ENCODE data around the gene APMAP.
"Not testable (repeated sequence)": the region's sequence is repeated elsewhere in the genome, so short reads cannot be mapped to it uniquely, and the experiment has no call there.

Gene APMAP

GRCh38 chr20:24938498-24938897 is 54.1 kb downstream of the APMAP start:
- Histone ChIP-seq H3K36me3 (ENCODE audit: control insufficient read depth, low read depth, low read length) (no peaks in the 10 kb centered on the region), H3K27ac (ENCODE audit: low read length) (no peak overlapping the region), H3K4me1 (ENCODE audit: control insufficient read depth, low read depth, low read length) (no peaks in the 10 kb centered on the region), H3K27me3 (ENCODE audit: control insufficient read depth, insufficient read depth, low read length) (no peaks in the 10 kb centered on the region), H3K4me3 (ENCODE audit: low read length) (no peak overlapping the region), H3K9ac (ENCODE audit: low read length) (no peak overlapping the region), H3K9me3 (ENCODE audit: control insufficient read depth, low read depth, low read length) (peaks cover 6% of the 10 kb centered on the region)

DNA sequence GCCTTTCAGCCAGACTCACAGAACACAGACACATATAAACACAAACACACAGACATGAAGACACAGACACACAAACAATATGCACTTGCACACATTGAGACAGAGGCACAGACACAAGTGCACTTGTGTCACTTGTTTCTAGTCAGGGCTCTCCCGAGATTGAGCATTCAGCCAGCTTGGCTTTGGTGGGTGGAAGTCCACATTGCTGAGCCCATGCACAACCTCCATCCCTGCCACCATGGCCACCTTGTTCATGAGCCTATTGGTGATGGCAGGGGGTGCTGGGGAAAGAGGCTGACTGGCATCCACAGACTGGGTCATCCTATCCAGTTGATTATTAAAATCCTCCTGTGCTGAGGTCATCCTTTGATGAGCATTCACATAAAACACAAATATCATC is 55.0 kb downstream of the APMAP start:
- H3K4me3 ChIP-seq (ENCODE audit: low read length), result no peak overlapping the region
- peaks cover 6% of the 10 kb centered on the region for H3K9me3 ChIP-seq (ENCODE audit: control insufficient read depth, low read depth, low read length)
- H3K27me3 ChIP-seq (ENCODE audit: control insufficient read depth, insufficient read depth, low read length), result no peaks in the 10 kb centered on the region
- H3K27ac ChIP-seq (ENCODE audit: low read length), result no peak overlapping the region
- no peaks in the 10 kb centered on the region for H3K4me1 ChIP-seq (ENCODE audit: control insufficient read depth, low read depth, low read length)
- no peaks in the 10 kb centered on the region for H3K36me3 ChIP-seq (ENCODE audit: control insufficient read depth, low read depth, low read length)
- no peak overlapping the region for H3K9ac ChIP-seq (ENCODE audit: low read length)

GRCh38 chr20:24936526-24937407 is 55.8 kb downstream of the APMAP start:
- Histone ChIP-seq H3K4me1 (ENCODE audit: control insufficient read depth, low read depth, low read length) (no peaks in the 10 kb centered on the region), H3K36me3 (ENCODE audit: control insufficient read depth, low read depth, low read length) (no peaks in the 10 kb centered on the region), H3K4me3 (ENCODE audit: low read length) (no peak overlapping the region), H3K9me3 (ENCODE audit: control insufficient read depth, low read depth, low read length) (peaks cover 6% of the 10 kb centered on the region), H3K9ac (ENCODE audit: low read length) (no peak overlapping the region), H3K27me3 (ENCODE audit: control insufficient read depth, insufficient read depth, low read length) (no peaks in the 10 kb centered on the region), H3K27ac (ENCODE audit: low read length) (no peak overlapping the region)

DNA sequence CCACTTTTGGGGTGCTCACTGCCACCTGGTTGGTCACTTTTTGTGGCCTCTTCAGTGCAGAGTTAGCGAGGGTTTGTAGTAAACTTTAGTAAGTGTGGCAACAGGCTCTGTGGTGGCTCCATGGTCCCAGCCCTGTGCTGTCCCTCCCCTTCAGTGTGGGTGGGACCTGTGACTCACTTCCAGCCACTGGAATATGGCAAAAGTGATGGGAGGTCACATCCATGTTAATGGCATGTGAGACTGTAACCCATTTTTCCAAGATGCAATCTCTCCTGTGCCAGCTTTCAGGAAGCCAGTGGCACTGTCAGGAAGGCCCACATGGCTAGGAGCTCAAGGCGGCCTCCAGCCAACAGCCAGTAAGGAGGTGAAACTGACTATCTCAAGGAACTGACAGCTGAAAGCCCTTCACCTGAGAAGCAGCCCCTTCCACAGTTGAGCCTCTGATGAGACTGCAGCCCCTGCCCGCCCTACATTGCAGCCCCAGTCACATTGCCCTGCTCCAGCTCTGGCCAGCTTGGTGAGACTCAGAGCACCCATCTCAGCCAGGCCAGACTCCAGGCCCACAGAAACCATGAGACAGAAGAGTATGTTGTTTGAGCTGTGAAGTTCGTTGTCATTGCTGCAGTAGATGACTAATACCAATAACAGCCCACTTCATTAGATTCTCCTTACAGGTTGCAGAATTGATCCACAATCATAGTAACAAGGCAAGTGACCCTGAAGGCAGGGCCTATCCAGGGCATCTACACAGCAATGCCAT is 56.6 kb downstream of the APMAP start:
- Histone ChIP-seq H3K4me1 (ENCODE audit: control insufficient read depth, low read depth, low read length) (no peaks in the 10 kb centered on the region), H3K9me3 (ENCODE audit: control insufficient read depth, low read depth, low read length) (peaks cover 3% of the 10 kb centered on the region), H3K27me3 (ENCODE audit: control insufficient read depth, insufficient read depth, low read length) (no peaks in the 10 kb centered on the region), H3K4me3 (ENCODE audit: low read length) (no peak overlapping the region), H3K9ac (ENCODE audit: low read length) (no peak overlapping the region), H3K27ac (ENCODE audit: low read length) (no peak overlapping the region), H3K36me3 (ENCODE audit: control insufficient read depth, low read depth, low read length) (no peaks in the 10 kb centered on the region)

DNA sequence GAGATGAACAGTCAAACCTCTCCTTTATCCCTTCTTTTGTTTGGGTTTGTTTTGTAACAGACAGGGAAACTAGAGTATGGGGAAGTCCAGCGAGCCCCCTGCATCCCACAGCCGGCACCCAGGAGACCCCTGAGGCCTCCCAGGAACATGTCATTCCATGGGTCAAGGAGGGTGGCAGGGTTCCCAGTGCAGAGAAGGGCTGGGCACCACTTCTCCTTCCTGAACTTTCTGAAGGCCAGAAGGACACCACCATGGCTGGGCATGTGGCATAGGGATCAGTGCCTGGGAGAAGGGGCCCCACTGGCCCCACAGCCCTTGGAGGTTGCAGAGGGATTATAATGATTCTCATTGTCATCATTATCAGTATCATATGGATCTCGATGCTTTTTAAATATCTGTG is 57.4 kb downstream of the APMAP start:
- Histone ChIP-seq H3K4me3 (ENCODE audit: low read length) (no peak overlapping the region), H3K9ac (ENCODE audit: low read length) (no peak overlapping the region), H3K27me3 (ENCODE audit: control insufficient read depth, insufficient read depth, low read length) (no peaks in the 10 kb centered on the region), H3K4me1 (ENCODE audit: control insufficient read depth, low read depth, low read length) (peaks cover 6% of the 10 kb centered on the region), H3K36me3 (ENCODE audit: control insufficient read depth, low read depth, low read length) (no peaks in the 10 kb centered on the region), H3K9me3 (ENCODE audit: control insufficient read depth, low read depth, low read length) (no peaks in the 10 kb centered on the region), H3K27ac (ENCODE audit: low read length) (no peak overlapping the region)

GRCh38 chr20:24934716-24935115 is 57.8 kb downstream of the APMAP start:
- no peaks in the 10 kb centered on the region for H3K9me3 ChIP-seq (ENCODE audit: control insufficient read depth, low read depth, low read length)
- no peak overlapping the region for H3K4me3 ChIP-seq (ENCODE audit: low read length)
- peaks cover 10% of the 10 kb centered on the region for H3K4me1 ChIP-seq (ENCODE audit: control insufficient read depth, low read depth, low read length)
- no peaks in the 10 kb centered on the region for H3K27me3 ChIP-seq (ENCODE audit: control insufficient read depth, insufficient read depth, low read length)
- H3K9ac ChIP-seq (ENCODE audit: low read length), result no peak overlapping the region
- no peak overlapping the region for H3K27ac ChIP-seq (ENCODE audit: low read length)
- H3K36me3 ChIP-seq (ENCODE audit: control insufficient read depth, low read depth, low read length), result no peaks in the 10 kb centered on the region

GRCh38 chr20:24934101-24934661 is 58.4 kb downstream of the APMAP start:
- no peaks in the 10 kb centered on the region for H3K27me3 ChIP-seq (ENCODE audit: control insufficient read depth, insufficient read depth, low read length)
- no peak overlapping the region for H3K9ac ChIP-seq (ENCODE audit: low read length)
- H3K4me1 ChIP-seq (ENCODE audit: control insufficient read depth, low read depth, low read length), result peaks cover 10% of the 10 kb centered on the region
- H3K27ac ChIP-seq (ENCODE audit: low read length), result no peak overlapping the region
- no peak overlapping the region for H3K4me3 ChIP-seq (ENCODE audit: low read length)
- no peaks in the 10 kb centered on the region for H3K9me3 ChIP-seq (ENCODE audit: control insufficient read depth, low read depth, low read length)
- no peaks in the 10 kb centered on the region for H3K36me3 ChIP-seq (ENCODE audit: control insufficient read depth, low read depth, low read length)

GRCh38 chr20:24933266-24933908 is 59.2 kb downstream of the APMAP start:
- H3K4me1 ChIP-seq (ENCODE audit: control insufficient read depth, low read depth, low read length), result peaks cover 10% of the 10 kb centered on the region
- H3K9me3 ChIP-seq (ENCODE audit: control insufficient read depth, low read depth, low read length), result no peaks in the 10 kb centered on the region
- no peak overlapping the region for H3K9ac ChIP-seq (ENCODE audit: low read length)
- H3K4me3 ChIP-seq (ENCODE audit: low read length), result no peak overlapping the region
- no peak overlapping the region for H3K27ac ChIP-seq (ENCODE audit: low read length)
- no peaks in the 10 kb centered on the region for H3K27me3 ChIP-seq (ENCODE audit: control insufficient read depth, insufficient read depth, low read length)
- no peaks in the 10 kb centered on the region for H3K36me3 ChIP-seq (ENCODE audit: control insufficient read depth, low read depth, low read length)

DNA sequence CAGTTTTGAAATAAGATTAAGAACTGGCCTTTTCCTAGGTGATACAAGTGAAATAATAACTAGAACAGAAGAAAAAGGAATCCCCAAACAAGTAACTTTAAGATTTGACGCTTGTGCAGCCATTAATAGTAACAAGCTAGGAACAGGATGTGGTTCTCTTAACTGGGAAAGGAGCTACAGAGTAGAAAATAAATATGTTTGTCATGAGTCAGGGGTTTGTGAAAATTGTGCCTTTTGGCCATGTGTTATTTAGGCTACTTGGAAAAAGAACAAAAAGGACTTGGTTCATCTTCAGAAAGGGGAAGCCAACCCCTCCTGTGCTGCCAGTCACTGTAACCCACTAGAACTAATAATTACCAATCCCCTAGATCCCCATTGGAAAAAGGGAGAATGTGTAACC is 60.7 kb downstream of the APMAP start:
- not testable (repeated sequence) for H3K4me3 ChIP-seq (ENCODE audit: low read length); H3K27ac ChIP-seq (ENCODE audit: low read length); H3K27me3 ChIP-seq (ENCODE audit: control insufficient read depth, insufficient read depth, low read length); H3K36me3 ChIP-seq (ENCODE audit: control insufficient read depth, low read depth, low read length); H3K9me3 ChIP-seq (ENCODE audit: control insufficient read depth, low read depth, low read length); H3K9ac ChIP-seq (ENCODE audit: low read length)
- H3K4me1 ChIP-seq (ENCODE audit: control insufficient read depth, low read depth, low read length), result peaks cover 10% of the 10 kb centered on the region

GRCh38 chr20:24930724-24931688 is 61.5 kb downstream of the APMAP start:
- not testable (repeated sequence) for H3K27ac ChIP-seq (ENCODE audit: low read length)

More at GRCh38 chr20:24930724-24931688, 61.5 kb downstream of the APMAP start:
- not testable (repeated sequence) for H3K27me3 ChIP-seq (ENCODE audit: control insufficient read depth, insufficient read depth, low read length); H3K36me3 ChIP-seq (ENCODE audit: control insufficient read depth, low read depth, low read length); H3K9ac ChIP-seq (ENCODE audit: low read length); H3K9me3 ChIP-seq (ENCODE audit: control insufficient read depth, low read depth, low read length)
- peaks cover 10% of the 10 kb centered on the region for H3K4me1 ChIP-seq (ENCODE audit: control insufficient read depth, low read depth, low read length)
- peak overlapping the region; percentile 24 for H3K4me3 ChIP-seq (ENCODE audit: low read length)
